ENCODE results near the gene PARP14. TPM values are rescaled to one million over a fixed set of nuclear protein-coding genes. Genes with fewer than 3 reads are reported as not detected.
"Not testable (repeated sequence)": the region's sequence is repeated elsewhere in the genome, so short reads cannot be mapped to it uniquely, and the experiment has no call there.

The PARP14 gene, protein sequence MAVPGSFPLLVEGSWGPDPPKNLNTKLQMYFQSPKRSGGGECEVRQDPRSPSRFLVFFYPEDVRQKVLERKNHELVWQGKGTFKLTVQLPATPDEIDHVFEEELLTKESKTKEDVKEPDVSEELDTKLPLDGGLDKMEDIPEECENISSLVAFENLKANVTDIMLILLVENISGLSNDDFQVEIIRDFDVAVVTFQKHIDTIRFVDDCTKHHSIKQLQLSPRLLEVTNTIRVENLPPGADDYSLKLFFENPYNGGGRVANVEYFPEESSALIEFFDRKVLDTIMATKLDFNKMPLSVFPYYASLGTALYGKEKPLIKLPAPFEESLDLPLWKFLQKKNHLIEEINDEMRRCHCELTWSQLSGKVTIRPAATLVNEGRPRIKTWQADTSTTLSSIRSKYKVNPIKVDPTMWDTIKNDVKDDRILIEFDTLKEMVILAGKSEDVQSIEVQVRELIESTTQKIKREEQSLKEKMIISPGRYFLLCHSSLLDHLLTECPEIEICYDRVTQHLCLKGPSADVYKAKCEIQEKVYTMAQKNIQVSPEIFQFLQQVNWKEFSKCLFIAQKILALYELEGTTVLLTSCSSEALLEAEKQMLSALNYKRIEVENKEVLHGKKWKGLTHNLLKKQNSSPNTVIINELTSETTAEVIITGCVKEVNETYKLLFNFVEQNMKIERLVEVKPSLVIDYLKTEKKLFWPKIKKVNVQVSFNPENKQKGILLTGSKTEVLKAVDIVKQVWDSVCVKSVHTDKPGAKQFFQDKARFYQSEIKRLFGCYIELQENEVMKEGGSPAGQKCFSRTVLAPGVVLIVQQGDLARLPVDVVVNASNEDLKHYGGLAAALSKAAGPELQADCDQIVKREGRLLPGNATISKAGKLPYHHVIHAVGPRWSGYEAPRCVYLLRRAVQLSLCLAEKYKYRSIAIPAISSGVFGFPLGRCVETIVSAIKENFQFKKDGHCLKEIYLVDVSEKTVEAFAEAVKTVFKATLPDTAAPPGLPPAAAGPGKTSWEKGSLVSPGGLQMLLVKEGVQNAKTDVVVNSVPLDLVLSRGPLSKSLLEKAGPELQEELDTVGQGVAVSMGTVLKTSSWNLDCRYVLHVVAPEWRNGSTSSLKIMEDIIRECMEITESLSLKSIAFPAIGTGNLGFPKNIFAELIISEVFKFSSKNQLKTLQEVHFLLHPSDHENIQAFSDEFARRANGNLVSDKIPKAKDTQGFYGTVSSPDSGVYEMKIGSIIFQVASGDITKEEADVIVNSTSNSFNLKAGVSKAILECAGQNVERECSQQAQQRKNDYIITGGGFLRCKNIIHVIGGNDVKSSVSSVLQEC (N-terminal part only)
- total RNA-seq: 66.7 and 68.6 TPM in 2 replicates

DNA sequence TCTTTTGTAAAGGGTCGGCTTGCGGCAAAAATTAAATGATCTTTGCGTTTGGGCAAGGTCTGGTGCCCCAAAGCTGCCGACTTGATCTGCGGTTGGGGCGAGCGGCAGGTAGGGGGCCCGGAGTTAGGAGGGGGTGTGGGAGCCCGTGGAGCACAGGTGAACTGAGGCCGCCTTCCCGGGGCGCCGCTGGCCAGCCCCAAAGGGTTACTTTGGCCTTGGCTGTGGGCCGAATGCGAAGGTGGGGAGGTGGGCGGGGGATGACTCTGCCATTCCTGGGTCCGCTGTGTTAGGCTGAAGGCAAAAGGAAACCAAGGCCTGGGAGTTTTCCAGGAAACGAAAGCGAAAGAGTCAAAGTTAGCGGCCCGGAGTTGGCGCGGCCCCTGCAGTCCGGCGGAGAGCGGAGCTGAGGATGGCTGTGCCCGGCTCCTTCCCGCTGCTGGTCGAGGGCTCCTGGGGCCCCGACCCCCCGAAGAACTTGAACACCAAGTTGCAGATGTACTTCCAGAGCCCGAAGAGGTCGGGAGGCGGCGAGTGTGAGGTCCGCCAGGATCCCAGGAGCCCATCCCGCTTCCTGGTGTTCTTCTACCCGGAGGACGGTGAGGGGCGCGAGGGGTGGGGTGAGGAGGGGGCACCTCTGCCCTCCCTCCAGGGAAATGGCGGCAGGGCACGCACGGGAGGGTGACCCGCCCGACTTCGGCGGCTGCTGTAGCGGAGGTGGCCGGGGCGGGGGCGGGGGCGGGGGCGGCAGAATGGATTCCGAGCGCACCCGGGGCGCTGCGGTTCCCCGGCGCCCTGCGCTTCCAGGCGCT, at the start of gene PARP14:
Gene PARP14 (plus strand): TSS at position 365 of the 809 bp plus-strand sequence. CDS start 45 bp downstream, at position 410.
- peak; percentile 73 for DNase-seq (ENCODE audit: low spot score)
- H3K9me3 Mint-ChIP-seq: no peaks in the 10 kb centered on the region
- intact Hi-C loops (cut with micrococcal nuclease): loop anchor here (1.0 to 5.0 kb wide), 4 partner anchors 112 to 579 kb away; partner anchors contain the start of genes FAM162A and HSPBAP1
- H3K27ac Mint-ChIP-seq: peak within 1 kb of the TSS; percentile 97
- H3K4me3 Mint-ChIP-seq: peak within 1 kb of the TSS; percentile 95
- H3K4me1 Mint-ChIP-seq (ENCODE audit: low read depth): peaks cover 65% of the 10 kb centered on the region
- H3K36me3 Mint-ChIP-seq (ENCODE audit: low read depth): peaks cover 36% of the 10 kb centered on the region
- no peaks in the 10 kb centered on the region for H3K27me3 Mint-ChIP-seq (ENCODE audit: insufficient read depth)

DNA sequence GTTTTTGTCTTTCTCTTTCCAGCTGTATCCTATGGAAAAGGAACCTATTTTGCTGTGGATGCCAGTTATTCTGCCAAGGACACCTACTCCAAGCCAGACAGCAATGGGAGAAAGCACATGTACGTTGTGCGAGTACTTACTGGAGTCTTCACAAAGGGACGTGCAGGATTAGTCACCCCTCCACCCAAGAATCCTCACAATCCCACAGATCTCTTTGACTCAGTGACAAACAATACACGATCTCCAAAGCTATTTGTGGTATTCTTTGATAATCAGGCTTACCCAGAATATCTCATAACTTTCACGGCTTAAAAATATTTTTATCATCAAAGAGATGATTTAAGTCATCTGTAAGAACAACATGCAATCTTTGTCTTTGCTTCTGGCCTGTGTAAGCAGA, 44.9 kb upstream of the PARP14 start:
- H3K9me3 Mint-ChIP-seq: no peaks in the 10 kb centered on the region
- no peaks in the 10 kb centered on the region for H3K27me3 Mint-ChIP-seq (ENCODE audit: insufficient read depth)
- no peak overlapping the region for H3K27ac Mint-ChIP-seq
- no peak for DNase-seq (ENCODE audit: low spot score)
- H3K36me3 Mint-ChIP-seq (ENCODE audit: low read depth): peaks cover 36% of the 10 kb centered on the region
- no peak overlapping the region for H3K4me3 Mint-ChIP-seq
- peaks cover 6% of the 10 kb centered on the region for H3K4me1 Mint-ChIP-seq (ENCODE audit: low read depth)
- intact Hi-C loops (cut with micrococcal nuclease): no loop called here

DNA sequence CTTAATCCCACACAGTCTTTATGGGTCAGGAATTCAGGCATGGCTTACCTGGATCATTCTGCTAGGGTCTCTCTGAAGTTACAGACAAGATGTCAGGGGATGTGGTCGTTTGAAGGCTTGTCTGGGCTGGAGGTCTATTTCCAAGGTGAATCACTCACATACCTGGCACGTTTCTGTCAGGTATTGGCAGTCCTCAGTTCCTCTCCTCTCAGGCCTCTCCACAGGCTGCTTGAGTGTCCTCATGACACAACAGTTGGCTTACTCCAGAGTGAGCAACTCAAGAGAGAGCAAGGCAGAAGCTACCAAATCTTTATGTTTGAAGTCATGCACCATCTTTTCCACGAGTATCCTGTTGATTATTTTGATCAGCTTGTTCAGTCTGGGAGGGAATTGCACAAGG, 43.9 kb upstream of the PARP14 start:
- peaks cover 11% of the 10 kb centered on the region for H3K4me1 Mint-ChIP-seq (ENCODE audit: low read depth)
- peaks cover 41% of the 10 kb centered on the region for H3K36me3 Mint-ChIP-seq (ENCODE audit: low read depth)
- DNase-seq (ENCODE audit: low spot score): no peak
- H3K9me3 Mint-ChIP-seq: no peaks in the 10 kb centered on the region
- H3K4me3 Mint-ChIP-seq: no peak overlapping the region
- H3K27me3 Mint-ChIP-seq (ENCODE audit: insufficient read depth): no peaks in the 10 kb centered on the region
- no peak overlapping the region for H3K27ac Mint-ChIP-seq
- intact Hi-C loops (cut with micrococcal nuclease): no loop called here

DNA sequence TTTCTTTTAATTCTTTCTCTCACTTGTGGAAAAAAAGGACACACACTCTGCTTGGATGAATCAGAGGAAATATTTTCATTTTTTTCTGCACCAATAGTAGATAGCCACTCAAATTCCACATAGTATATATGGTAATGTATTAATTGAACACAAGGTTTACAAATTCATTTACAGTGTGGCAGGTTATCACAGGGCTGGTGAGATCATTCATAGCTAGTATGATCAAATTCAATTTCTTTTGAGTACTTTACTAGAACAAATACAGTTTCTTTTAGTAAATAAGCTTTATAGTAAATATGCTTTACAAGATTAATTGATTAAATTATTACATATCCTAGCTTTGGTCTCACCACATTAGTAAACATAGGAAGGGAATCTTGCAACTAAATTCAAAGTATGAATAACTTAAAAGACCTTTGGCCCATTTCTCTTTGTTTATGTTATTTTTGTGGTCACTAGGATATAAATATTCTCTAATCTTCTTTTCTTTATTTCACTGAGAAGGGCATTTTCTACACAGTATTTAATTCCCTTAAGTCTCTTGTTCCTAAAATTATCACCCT, 40.1 kb upstream of the PARP14 start:
- Mint-ChIP-seq H3K4me3 (no peak overlapping the region), H3K27ac (no peak overlapping the region), H3K4me1 (ENCODE audit: low read depth) (peaks cover 24% of the 10 kb centered on the region), H3K36me3 (ENCODE audit: low read depth) (peaks cover 31% of the 10 kb centered on the region), H3K9me3 (no peaks in the 10 kb centered on the region), H3K27me3 (ENCODE audit: insufficient read depth) (no peaks in the 10 kb centered on the region)
- no peak for DNase-seq (ENCODE audit: low spot score)
- intact Hi-C loops (cut with micrococcal nuclease): no loop called here

DNA sequence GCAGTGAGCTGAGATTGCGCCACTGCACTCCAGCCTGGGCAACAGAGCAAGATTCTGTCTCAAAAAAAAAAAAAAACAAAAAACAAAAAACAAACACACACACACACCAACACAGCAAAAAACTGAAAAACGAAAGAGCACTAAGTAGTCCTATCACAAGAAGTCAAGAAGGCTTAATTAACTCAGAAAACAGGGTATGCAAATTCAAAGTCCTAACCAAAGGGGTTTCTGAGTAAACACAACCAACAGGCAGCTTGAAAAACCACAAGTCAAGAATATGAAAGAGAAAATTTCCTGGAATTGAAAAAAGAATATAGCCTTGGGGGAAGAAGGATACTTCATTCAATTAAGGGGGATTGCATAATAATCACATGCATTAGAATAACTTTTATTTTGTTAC, 37.7 kb upstream of the PARP14 start:
- Mint-ChIP-seq H3K36me3 (ENCODE audit: low read depth) (peaks cover 20% of the 10 kb centered on the region), H3K9me3 (no peaks in the 10 kb centered on the region), H3K27me3 (ENCODE audit: insufficient read depth) (no peaks in the 10 kb centered on the region), H3K27ac (peak overlapping the region; percentile 74), H3K4me3 (peak overlapping the region; percentile 28), H3K4me1 (ENCODE audit: low read depth) (peaks cover 41% of the 10 kb centered on the region)
- intact Hi-C loops (cut with micrococcal nuclease): loop anchor here (1.0 to 2.0 kb wide), 4 partner anchors 26 to 67 kb away; no protein-coding TSS in a partner anchor
- no peak for DNase-seq (ENCODE audit: low spot score)

DNA sequence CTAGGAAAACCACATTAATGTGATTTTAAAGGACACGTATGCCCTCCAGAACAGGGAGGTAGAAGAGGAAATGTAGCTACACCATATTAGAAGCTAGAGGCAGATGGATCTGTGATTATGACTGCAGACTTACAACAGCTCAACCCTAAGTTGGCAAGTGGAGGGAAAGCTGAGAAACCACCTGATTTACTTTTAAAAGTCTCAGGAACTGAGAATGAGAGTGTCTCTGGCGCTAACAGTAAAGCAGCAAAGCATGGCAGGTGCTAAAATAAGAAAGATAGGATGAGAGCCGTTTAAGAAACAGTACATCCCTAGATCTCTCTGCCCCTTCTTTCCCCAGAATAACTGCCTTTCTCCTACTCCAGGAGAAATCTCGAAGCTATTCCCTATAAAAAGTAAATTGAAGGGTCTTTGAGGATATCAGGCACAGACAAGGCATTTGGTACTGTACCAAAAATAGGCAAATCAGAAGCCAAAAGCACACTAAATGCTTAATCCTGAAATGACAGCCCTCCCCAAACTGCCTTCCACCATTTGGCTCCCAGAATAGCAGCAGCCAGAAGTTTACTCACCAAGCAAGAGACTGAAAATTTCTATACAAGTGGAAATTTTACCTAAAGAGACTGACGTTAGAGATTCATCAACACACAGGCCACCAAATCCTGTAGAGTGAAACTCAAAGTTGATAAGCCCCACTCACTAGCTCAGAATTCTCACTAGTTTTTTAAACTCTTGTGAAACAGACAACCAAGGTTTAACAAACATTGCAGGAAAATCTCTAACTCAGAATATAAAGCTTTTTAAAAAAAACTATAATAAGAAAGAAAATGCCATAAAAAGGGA, 34.3 kb upstream of the PARP14 start:
- Mint-ChIP-seq H3K9me3 (no peaks in the 10 kb centered on the region), H3K4me1 (ENCODE audit: low read depth) (peaks cover 35% of the 10 kb centered on the region), H3K36me3 (ENCODE audit: low read depth) (peaks cover 5% of the 10 kb centered on the region), H3K27ac (no peak overlapping the region), H3K27me3 (ENCODE audit: insufficient read depth) (peaks cover 5% of the 10 kb centered on the region), H3K4me3 (no peak overlapping the region)
- intact Hi-C loops (cut with micrococcal nuclease): no loop called here
- DNase-seq (ENCODE audit: low spot score): no peak

DNA sequence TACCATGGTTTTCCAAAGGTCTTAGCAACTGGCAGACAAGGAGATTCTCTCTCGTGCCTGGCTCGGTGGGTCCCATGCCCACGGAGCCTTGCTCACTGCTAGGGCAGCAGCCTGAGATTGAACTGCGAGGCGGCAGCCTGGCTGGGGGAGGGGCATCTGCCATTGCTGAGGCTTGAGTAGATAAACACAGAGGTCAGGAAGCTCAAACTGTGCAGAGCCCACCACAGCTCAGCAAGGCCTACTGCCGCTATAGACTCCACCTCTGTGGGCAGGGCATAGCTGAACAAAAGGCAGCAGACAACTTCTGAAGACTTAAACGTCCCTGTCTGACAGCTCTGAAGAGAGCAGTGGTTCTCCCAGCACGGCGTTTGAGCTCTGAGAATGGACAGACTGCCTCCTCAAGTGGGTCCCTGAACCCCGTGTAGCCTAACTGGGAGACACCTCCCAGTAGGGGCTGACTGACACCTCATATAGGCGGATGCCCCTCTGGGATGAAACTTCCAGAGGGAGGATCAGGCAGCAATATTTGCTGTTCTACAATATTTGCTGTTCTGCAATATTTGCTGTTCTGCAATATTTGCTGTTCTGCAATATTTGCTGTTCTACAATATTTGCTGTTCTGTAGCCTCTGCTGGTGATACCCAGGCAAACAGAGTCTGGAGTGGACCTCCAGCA, 29.3 kb upstream of the PARP14 start:
- H3K27ac Mint-ChIP-seq; DNase-seq (ENCODE audit: low spot score); intact Hi-C loops (cut with micrococcal nuclease); H3K9me3 Mint-ChIP-seq; H3K36me3 Mint-ChIP-seq (ENCODE audit: low read depth); H3K27me3 Mint-ChIP-seq (ENCODE audit: insufficient read depth); H3K4me3 Mint-ChIP-seq: not testable (repeated sequence)
- peaks cover 11% of the 10 kb centered on the region for H3K4me1 Mint-ChIP-seq (ENCODE audit: low read depth)

DNA sequence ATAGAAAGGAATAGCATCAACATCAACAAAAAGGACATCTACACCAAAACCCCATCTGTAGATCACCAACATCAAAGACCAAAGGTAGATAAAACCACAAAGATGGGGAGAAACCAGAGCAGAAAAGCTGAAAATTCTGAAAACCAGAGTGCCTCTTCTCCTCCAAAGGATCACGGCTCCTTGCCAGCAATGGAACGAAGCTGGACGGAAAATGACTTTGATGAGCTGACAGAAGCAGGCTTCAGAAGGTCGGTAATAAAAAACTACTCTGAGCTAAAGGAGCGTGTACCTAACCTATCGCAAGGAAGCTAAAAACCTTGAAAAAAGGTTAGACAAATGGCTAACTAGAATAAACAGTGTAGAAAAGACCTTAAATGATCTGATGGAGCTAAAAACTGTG, 28.7 kb upstream of the PARP14 start:
- H3K9me3 Mint-ChIP-seq; H3K27me3 Mint-ChIP-seq (ENCODE audit: insufficient read depth); H3K4me3 Mint-ChIP-seq; DNase-seq (ENCODE audit: low spot score); intact Hi-C loops (cut with micrococcal nuclease); H3K27ac Mint-ChIP-seq; H3K4me1 Mint-ChIP-seq (ENCODE audit: low read depth); H3K36me3 Mint-ChIP-seq (ENCODE audit: low read depth): not testable (repeated sequence)

DNA sequence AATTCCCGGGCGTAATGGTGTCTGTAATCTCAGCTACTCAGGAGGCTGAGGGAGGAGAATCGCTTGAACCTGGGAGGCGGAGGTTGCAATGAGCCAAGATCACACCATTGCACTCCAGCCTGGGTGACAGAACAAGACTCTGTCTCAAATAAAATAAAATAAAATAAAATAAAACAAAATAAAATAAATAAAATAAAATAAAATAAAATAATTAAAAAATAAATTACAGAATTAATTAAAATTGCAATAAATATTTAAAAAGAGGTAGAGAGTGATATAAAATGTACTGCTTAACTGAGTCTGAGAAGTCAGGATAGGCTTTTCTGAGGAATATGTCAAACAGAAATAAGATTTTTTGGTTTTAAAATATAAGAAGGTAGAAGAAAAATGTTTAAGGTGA, 22.3 kb upstream of the PARP14 start:
- H3K9me3 Mint-ChIP-seq; H3K4me3 Mint-ChIP-seq; intact Hi-C loops (cut with micrococcal nuclease); H3K27ac Mint-ChIP-seq; H3K36me3 Mint-ChIP-seq (ENCODE audit: low read depth); H3K4me1 Mint-ChIP-seq (ENCODE audit: low read depth); DNase-seq (ENCODE audit: low spot score): not testable (repeated sequence)
- H3K27me3 Mint-ChIP-seq (ENCODE audit: insufficient read depth): peaks cover 15% of the 10 kb centered on the region

DNA sequence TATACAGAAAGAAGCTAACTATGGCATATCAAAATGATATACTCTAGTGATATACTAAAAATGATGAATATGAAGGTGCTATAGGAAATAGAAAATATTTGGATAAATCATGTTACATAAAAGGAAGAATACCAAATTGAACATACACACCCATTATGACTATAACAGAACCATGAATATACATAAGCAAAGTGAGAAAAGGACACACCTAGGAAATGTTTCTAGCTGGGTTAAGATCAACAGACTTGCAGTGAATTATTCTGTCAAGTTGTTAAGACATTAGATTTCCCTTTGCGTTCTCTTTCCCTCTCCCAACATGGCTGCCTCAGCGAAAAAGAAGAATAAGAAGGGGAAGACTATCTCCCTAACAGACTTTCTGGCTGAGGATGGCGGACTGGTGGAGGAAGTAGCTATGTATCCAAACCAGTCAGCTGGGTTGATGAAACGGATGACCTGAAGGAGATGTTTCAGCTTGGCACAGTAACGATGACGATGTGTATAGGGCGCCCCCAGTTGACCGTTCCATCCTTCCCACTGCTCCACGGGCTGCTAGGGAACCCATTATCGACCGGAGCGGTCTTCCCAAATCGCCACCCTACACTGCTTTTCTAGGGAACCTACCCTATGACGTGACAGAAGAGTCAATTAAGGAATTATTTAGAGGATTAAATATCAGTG, 20.2 kb upstream of the PARP14 start:
- Mint-ChIP-seq H3K4me1 (ENCODE audit: low read depth) (no peaks in the 10 kb centered on the region), H3K36me3 (ENCODE audit: low read depth) (no peaks in the 10 kb centered on the region), H3K4me3 (no peak overlapping the region), H3K27me3 (ENCODE audit: insufficient read depth) (peaks cover 15% of the 10 kb centered on the region), H3K9me3 (peaks cover 6% of the 10 kb centered on the region), H3K27ac (no peak overlapping the region)
- intact Hi-C loops (cut with micrococcal nuclease): no loop called here
- no peak for DNase-seq (ENCODE audit: low spot score)

Data from activated T-helper 1 cell treated with anti-CD3 and anti-CD28 coated beads, Interleukin-12 subunit alpha, Interleukin-12 subunit beta, Interleukin-2, Interleukin-4 antibody, amounts not matched to agents 30 ng/mL and 10 ng/mL and 1 ng/mL, durations not matched to agents 14 hours and 24 hours and 36 hours (primary cell).